ENCODE results near the gene RNF34.

- TF ChIP-seq CTCF (IDR thresholded peaks at IDR 0.05) (no peak), POLR2A (IDR thresholded peaks at IDR 0.05) (no peak)
Observed at GRCh38 chr12:121423682-121424623, 24.0 kb downstream of the RNF34 start.
